Mononuclear cell (primary cell): ENCODE data around the gene C19orf53. TPM values are rescaled to one million over a fixed set of nuclear protein-coding genes. Genes with fewer than 3 reads are reported as not detected.
A peak's percentile ranks its signal among the peaks of the same experiment; 100 is the strongest.
"Not testable (repeated sequence)": the region's sequence is repeated elsewhere in the genome, so short reads cannot be mapped to it uniquely, and the experiment has no call there.

ENCODE experiments used
- H3K27me3 ChIP-seq: 2 replicates; pipeline ENCODE4 v1.6.0; 2011; ENCODE audit warnings: low read length, control low read depth; ENCODE audit not compliant: insufficient read depth
- H3K4me1 ChIP-seq: 2 replicates; pipeline ENCODE4 v1.5.1; 2011; ENCODE audit warnings: mild to moderate bottlenecking, low read length, control low read depth; ENCODE audit not compliant: insufficient read depth
- H3K4me3 ChIP-seq: 2 replicates; pipeline ENCODE4 v1.5.1; 2011; ENCODE audit warnings: mild to moderate bottlenecking, low read length, moderate library complexity
- H3K9me3 ChIP-seq: 2 replicates; pipeline ENCODE4 v1.5.1; 2011; ENCODE audit warnings: low read depth, mild to moderate bottlenecking, control low read depth, low read length
- total RNA-seq: library from RNA; depleted of rRNA; stranded (reverse); fragments of >200 nt; gene quantifications from one replicate; pipeline ENCODE4 v1.2.3, GENCODE V29; 2012

Gene C19orf53
- 56.5 TPM for total RNA-seq

DNA sequence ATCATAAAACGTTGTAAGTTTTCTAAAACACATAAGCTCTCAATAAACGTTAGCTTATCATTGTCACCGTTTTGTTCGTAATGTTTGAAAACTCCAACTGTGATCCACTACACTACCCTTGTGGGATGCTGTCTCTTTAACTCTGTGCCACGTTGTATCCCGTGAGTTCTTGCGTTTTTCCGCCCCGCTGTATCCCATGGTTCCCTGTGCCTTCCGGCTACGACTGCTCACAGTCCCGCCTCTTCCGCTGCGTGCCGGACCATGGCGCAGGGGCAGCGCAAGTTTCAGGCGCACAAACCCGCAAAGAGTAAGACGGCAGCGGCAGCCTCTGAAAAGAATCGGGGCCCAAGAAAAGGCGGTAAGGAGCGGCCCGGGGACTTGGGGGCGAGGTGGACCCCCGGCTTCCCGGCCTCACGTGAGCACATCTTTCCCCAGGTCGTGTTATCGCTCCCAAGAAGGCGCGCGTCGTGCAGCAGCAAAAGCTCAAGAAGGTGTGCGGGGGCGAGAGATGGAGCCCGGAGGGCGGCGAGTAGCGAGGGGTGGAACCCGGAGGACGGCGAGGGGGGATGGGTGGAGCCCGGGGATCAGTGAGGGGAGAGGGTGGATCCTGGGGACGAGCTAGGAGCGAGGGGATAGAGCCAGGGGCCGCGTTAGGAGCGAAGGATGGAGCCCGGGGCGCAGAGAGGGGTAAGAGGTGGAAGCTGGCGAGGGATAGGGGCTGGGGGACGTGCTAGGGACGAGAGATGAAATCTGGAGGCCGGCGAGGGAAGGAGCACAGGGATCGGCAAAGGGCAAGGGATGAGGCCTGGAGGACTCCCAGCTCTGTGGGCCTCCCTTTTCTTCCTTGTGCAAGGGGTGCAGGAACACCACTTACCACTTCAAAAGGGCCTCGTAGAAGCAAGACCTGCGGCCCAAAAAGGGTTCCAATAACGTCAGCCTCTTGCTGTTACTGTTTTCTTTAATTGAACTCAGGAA lies at the start of gene C19orf53:
C19orf53 (plus strand) TSS at position 240 of the 975 bp plus-strand sequence; CDS start at position 262, 22 bp downstream.
- no peaks in the 10 kb centered on the region for H3K9me3 ChIP-seq
- H3K27me3 ChIP-seq: no peaks in the 10 kb centered on the region
- peak within 1 kb of the TSS; percentile 87 for H3K4me3 ChIP-seq
- peaks cover 17% of the 10 kb centered on the region for H3K4me1 ChIP-seq

DNA sequence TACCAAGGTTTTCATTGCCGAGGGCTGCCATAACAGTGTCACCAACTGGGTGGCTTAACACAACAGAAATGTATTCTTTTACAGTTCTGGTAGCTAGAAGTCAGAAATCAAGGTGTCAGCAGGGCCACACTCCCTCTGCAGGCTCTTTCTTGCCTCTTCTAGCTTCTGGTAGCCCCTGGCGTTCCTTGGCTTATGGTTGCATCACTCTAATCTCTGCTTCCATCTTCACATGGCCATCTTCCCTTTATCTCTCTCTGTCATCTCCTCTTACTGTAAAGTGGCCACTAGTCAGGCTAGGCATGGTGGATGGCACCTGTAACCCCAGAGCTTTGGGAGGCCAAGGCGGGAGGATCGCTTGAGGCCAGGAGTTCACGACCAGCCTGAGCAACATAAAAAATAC lies 47.9 kb upstream of the C19orf53 start:
- H3K27me3 ChIP-seq: no peaks in the 10 kb centered on the region

DNA sequence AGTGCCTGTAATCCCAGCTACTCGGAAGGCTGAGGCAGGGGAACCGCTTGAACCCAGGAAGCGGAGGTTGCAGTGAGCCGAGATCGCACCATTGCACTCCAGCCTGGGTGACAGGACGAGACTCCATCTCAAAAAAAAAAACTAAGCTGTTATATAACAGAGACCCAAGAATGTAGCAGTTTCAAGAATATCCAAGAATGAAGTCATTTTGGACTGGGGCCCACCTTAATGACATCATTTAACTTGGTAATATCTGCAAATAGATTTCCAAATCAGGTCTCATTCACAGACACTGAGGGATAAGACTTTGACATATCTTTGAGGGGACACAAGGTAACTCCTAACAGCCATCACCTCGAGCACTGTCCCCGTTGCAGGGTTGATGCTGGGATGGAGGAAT lies 46.5 kb upstream of the C19orf53 start:
- H3K27me3 ChIP-seq: no peaks in the 10 kb centered on the region
- no peak overlapping the region for H3K4me3 ChIP-seq
- H3K9me3 ChIP-seq: no peaks in the 10 kb centered on the region
- peaks cover 33% of the 10 kb centered on the region for H3K4me1 ChIP-seq

More for the DNA sequence above, 47.9 kb upstream of the C19orf53 start:
- no peak overlapping the region for H3K4me3 ChIP-seq
- peaks cover 24% of the 10 kb centered on the region for H3K4me1 ChIP-seq
- no peaks in the 10 kb centered on the region for H3K9me3 ChIP-seq

DNA sequence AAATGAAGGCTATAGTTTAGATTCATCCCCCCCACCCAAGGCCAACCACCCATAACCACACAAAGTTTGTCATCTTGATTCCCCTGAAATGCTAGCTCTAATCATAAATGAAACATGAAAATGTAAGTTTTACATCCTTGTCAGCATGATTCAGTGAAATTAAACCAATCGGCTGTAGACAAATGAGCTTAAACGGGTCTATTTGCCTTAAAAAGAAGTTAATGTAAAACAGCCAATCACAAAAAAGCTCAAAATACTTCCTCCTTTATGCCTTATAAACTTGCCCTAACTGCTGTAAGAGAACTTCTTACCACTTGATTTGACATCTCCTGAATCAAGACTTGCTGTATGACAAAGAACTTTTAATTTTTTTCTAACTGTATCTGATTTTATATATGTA lies 44.4 kb upstream of the C19orf53 start:
- Histone ChIP-seq H3K27me3 (no peaks in the 10 kb centered on the region), H3K4me1 (peaks cover 33% of the 10 kb centered on the region), H3K4me3 (no peak overlapping the region), H3K9me3 (no peaks in the 10 kb centered on the region)

- no peaks in the 10 kb centered on the region for H3K9me3 ChIP-seq
- peaks cover 33% of the 10 kb centered on the region for H3K4me1 ChIP-seq
- H3K4me3 ChIP-seq: peak overlapping the region; percentile 49
- H3K27me3 ChIP-seq: no peaks in the 10 kb centered on the region
These were observed 42.9 kb upstream of the C19orf53 start for GRCh38 chr19:13731147-13731964.

GRCh38 chr19:13732337-13732736 lies 41.9 kb upstream of the C19orf53 start:
- Histone ChIP-seq H3K9me3 (no peaks in the 10 kb centered on the region), H3K4me3 (no peak overlapping the region), H3K4me1 (peaks cover 33% of the 10 kb centered on the region), H3K27me3 (no peaks in the 10 kb centered on the region)

DNA sequence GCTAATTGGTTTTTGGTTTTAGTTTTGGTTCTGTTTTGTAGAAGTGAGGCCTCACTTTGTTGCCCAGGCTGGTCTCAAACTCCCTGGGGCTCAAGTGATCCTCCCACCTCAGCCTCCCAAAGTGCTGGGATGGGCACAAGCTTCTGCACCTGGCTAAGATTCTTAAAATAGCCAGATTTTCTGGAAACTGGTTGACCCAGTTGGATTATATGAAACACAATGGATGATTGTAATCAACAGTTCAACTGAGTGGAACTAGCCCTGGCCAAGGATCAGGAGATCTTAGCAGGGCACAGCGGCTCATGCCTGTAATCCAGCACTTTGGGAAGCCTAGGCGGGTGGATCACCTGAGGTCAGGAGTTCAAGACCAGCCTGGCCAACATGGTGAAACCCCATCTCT lies 39.5 kb upstream of the C19orf53 start:
- H3K4me3 ChIP-seq: no peak overlapping the region
- H3K4me1 ChIP-seq: peaks cover 23% of the 10 kb centered on the region
- no peaks in the 10 kb centered on the region for H3K27me3 ChIP-seq
- H3K9me3 ChIP-seq: no peaks in the 10 kb centered on the region

- no peak overlapping the region for H3K4me3 ChIP-seq
- H3K27me3 ChIP-seq: no peaks in the 10 kb centered on the region
- H3K9me3 ChIP-seq: no peaks in the 10 kb centered on the region
- no peaks in the 10 kb centered on the region for H3K4me1 ChIP-seq
These were observed 36.2 kb upstream of the C19orf53 start for GRCh38 chr19:13738073-13738472.

GRCh38 chr19:13741893-13742292 lies 32.4 kb upstream of the C19orf53 start:
- no peak overlapping the region for H3K4me3 ChIP-seq
- no peaks in the 10 kb centered on the region for H3K9me3 ChIP-seq
- no peaks in the 10 kb centered on the region for H3K4me1 ChIP-seq
- H3K27me3 ChIP-seq: no peaks in the 10 kb centered on the region

DNA sequence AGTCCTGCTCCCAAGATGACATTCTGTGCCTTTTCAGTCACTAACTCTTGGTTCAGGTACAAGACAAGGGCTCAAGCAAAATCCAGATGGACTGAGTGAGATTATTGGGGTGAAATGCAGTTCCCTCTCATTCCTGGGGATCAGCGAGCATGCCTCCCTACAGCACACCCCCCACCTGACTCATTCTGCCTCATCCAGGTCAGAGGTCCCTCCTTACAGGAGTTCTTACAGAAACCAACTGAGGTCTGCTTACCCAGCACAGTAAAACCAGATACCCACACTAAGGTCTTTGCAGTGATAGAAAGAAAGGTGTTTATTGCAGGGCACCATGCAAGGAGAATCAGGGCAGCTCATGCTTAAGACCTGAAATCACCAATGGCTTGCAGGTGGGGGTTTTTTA lies 31.5 kb upstream of the C19orf53 start:
- H3K4me1 ChIP-seq: peaks cover 4% of the 10 kb centered on the region
- H3K4me3 ChIP-seq: no peak overlapping the region
- no peaks in the 10 kb centered on the region for H3K9me3 ChIP-seq
- no peaks in the 10 kb centered on the region for H3K27me3 ChIP-seq

- Histone ChIP-seq H3K4me1 (peaks cover 16% of the 10 kb centered on the region), H3K4me3 (no peak overlapping the region), H3K9me3 (no peaks in the 10 kb centered on the region), H3K27me3 (no peaks in the 10 kb centered on the region)
These were observed 30.1 kb upstream of the C19orf53 start for GRCh38 chr19:13744174-13744573.

DNA sequence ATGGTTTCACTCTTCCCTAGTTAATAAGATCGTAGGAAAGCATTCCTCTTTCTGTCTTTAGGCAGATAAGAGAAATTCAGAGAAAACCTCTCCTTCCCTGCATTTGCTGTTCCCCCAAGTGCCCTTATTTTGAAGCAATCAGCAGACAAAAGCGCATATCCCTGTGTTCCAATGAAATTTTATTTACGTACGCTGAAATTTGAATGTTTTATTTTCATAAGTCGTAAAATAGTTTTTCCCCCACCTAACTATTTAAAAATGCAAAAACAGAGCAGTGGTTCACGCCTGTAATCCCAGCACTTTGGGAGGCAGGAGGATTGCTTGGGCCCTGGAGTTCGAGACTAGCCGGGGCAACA lies 27.2 kb upstream of the C19orf53 start:
- Histone ChIP-seq H3K27me3 (no peaks in the 10 kb centered on the region), H3K9me3 (no peaks in the 10 kb centered on the region), H3K4me3 (peak overlapping the region; percentile 92), H3K4me1 (peaks cover 25% of the 10 kb centered on the region)

DNA sequence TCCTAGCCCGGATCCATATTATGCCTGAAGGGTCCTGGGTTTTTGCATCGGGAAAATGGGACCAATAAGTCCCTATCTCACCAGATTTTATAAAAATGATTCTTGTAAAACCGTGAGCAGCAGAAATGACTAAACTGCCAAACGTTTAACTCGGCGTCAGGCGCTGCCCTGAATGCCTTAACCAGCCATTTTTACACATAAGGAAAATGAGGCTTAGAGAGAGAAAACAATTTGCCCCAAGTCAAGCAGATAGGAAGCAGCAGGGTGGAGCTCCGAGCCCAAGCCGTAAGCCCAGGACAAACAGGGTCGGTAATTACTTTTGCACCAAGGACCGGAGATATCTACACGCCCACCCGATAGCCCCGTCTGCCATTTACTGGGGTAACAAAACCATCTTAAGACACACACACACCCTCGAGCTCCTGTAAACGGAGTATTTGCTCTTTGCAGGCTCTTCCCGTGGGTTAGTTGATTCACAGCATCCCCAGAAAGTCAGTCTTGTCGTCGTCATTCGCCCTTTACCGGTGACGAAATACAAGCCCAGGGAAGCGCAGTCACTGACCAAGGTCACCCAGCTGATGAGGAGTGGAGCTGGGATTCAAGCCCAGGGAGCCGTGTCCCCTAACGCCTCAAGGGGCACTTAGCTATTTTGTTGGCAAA lies 26.0 kb upstream of the C19orf53 start:
- H3K9me3 ChIP-seq: no peaks in the 10 kb centered on the region

DNA sequence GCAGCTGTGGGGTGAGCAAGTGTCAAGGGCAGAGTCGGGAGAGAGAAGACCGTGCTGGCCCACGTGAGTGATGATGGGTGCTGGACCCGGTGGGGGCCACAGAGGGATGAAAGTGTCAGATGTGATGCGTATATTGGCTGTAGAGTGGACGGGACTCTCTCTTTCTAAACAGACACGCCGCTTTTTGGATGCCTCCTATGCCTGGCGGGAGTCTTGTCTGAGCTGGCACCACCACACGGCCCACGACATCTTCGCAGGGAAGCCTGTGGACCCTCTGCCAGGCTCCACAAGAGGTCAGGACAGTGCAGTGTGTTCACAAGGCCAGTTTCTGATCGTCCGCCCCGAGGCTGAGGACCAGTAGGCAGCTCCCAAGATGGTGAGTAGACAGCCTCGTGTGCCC lies 22.8 kb upstream of the C19orf53 start:
- no peaks in the 10 kb centered on the region for H3K27me3 ChIP-seq

More for the DNA sequence above, 26.0 kb upstream of the C19orf53 start:
- peaks cover 25% of the 10 kb centered on the region for H3K4me1 ChIP-seq
- H3K27me3 ChIP-seq: no peaks in the 10 kb centered on the region
- H3K4me3 ChIP-seq: peak overlapping the region; percentile 92

DNA sequence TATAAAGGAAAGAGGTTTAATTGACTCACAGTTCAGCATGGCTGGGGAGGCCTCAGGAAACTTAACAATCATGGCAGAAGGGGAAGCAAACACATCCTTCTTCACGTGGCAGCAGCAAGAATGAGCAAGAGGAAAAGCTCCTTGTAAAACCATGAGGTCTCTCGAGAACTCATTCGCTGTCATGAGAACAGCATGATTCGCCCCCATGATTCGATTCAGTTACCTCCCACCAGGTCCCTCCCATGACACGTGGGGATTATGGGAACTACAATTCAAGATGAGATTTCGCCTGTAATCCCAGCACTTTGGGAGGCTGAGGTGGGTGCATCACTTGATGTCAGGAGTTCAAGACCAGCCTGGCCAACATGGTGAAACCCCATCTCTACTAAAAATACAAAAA lies 20.6 kb upstream of the C19orf53 start:
- H3K27me3 ChIP-seq, H3K4me3 ChIP-seq, H3K9me3 ChIP-seq: not testable (repeated sequence)
- H3K4me1 ChIP-seq: peaks cover 14% of the 10 kb centered on the region

More for the DNA sequence above, 22.8 kb upstream of the C19orf53 start:
- Histone ChIP-seq H3K4me1 (peaks cover 25% of the 10 kb centered on the region), H3K9me3 (no peaks in the 10 kb centered on the region), H3K4me3 (no peak overlapping the region)
